HG03439 (cell line): ENCODE results near the gene LRRC17.

Experiments used
- ATAC-seq: cut with Tn5 transposase; IDR thresholded peaks from one replicate; pipeline ENCODE4 v1.9.1; 2021; ENCODE audit warnings: mild to moderate bottlenecking, moderate library complexity; ENCODE audit not compliant: unreplicated experiment

LRRC17 gene

GRCh38 chr7:102912742-102913141 lies at the start of gene LRRC17:
TSS of gene LRRC17 (plus strand) at chr7:102913000. CDS start at chr7:102933914, 20,914 bp downstream.
- ATAC-seq = no peak

- ATAC-seq = no peak
These were observed 47.8 kb upstream of the LRRC17 start for GRCh38 chr7:102864958-102865357.

GRCh38 chr7:102866535-102867215 lies 46.1 kb upstream of the LRRC17 start:
- no peak for ATAC-seq

GRCh38 chr7:102869195-102869594 lies 43.6 kb upstream of the LRRC17 start:
- no peak for ATAC-seq

- no peak for ATAC-seq
These were observed 40.3 kb upstream of the LRRC17 start for GRCh38 chr7:102872460-102872859.

GRCh38 chr7:102873470-102874165 lies 39.2 kb upstream of the LRRC17 start:
- ATAC-seq = peak; percentile 35

- peak; percentile 97 for ATAC-seq
These were observed 38.5 kb upstream of the LRRC17 start for GRCh38 chr7:102874166-102874829.

- ATAC-seq = no peak
These were observed 37.8 kb upstream of the LRRC17 start for GRCh38 chr7:102874966-102875365.

GRCh38 chr7:102875700-102876295 lies 37.0 kb upstream of the LRRC17 start:
- no peak for ATAC-seq

GRCh38 chr7:102883098-102883860 lies 29.5 kb upstream of the LRRC17 start:
- ATAC-seq = no peak

- no peak for ATAC-seq
These were observed 24.1 kb upstream of the LRRC17 start for GRCh38 chr7:102888561-102889233.

GRCh38 chr7:102889851-102890250 lies 22.9 kb upstream of the LRRC17 start:
- ATAC-seq = no peak

GRCh38 chr7:102890292-102890970 lies 22.4 kb upstream of the LRRC17 start:
- no peak for ATAC-seq

GRCh38 chr7:102890971-102891692 lies 21.7 kb upstream of the LRRC17 start:
- no peak for ATAC-seq

- ATAC-seq = no peak
These were observed 21.0 kb upstream of the LRRC17 start for GRCh38 chr7:102891693-102892261.

- ATAC-seq = no peak
These were observed 20.0 kb upstream of the LRRC17 start for GRCh38 chr7:102892631-102893278.

GRCh38 chr7:102895602-102896001 lies 17.2 kb upstream of the LRRC17 start:
- ATAC-seq = no peak

- no peak for ATAC-seq
These were observed 16.2 kb upstream of the LRRC17 start for GRCh38 chr7:102896585-102896984.
